A673 (cell line): ENCODE results near the gene PPHLN1.

Source experiments
- CTCF ChIP-seq: fragments of 300-800, 200-600 bp; sonication (generic); conservative IDR thresholded peaks from 2 replicates; pipeline ENCODE4 v1.5.1; 2017; ENCODE audit warnings: low read depth, mild to moderate bottlenecking, antibody characterized with exemption, low read length, moderate library complexity, mixed read lengths
- EZH2 ChIP-seq: fragments of 200-600 bp; sonication (generic); IDR thresholded peaks from 2 replicates; pipeline ENCODE4 v1.6.1; 2017; ENCODE audit warnings: borderline replicate concordance, low read depth, mild to moderate bottlenecking, mixed read lengths, antibody characterized with exemption, low read length; ENCODE audit not compliant: poor library complexity, severe bottlenecking

DNA sequence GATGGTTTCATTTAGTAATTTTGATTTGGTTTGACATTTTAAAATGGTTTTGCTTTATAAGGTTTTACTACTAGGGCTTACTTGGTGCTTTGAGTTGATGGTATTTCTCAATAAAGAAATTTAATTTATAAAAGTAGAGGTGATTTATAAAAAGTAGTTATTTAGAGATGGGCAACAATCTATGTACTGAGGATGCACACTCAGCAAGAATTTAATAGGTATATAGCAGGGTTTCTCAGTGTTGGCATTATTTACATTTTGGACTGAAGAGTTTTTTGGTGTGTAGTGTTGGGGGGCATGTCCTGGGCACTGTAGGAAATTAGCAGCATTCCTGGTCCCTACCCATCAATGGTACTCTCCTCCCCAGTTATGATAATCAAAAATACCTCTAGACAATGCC, 47.7 kb downstream of the PPHLN1 start:
- no peak for TF ChIP-seq CTCF
- TF ChIP-seq EZH2 = no peak
